Calu3 (cell line): ENCODE data around the gene ASPRV1. TPM values are rescaled to one million over a fixed set of nuclear protein-coding genes. Genes with fewer than 3 reads are reported as not detected.
A peak's percentile ranks its signal among the peaks of the same experiment; 100 is the strongest.

ENCODE experiments used
- BruUV-seq: library from RNA; stranded (reverse); fragments of 400-500 nt; replicated peaks from 2 replicates; lab custom pipeline; 2021; lab: Mats Ljungman, UMichigan
- CTCF ChIA-PET: fragments of 300-600 bp; sonication (Branson Sonifier 250); formaldehyde crosslinking; loops from one replicate; lab custom pipeline; 2022; ENCODE audit warnings: antibody characterized with exemption; lab: Charles Lee
- DNase-seq: peaks from one replicate; pipeline ENCODE4 v3.0.0; 2022
- H3K27ac Mint-ChIP-seq: one replicate; pipeline ENCODE4 v1.8.0; 2022; ENCODE audit warnings: mixed read lengths; ENCODE audit not compliant: unreplicated experiment
- H3K27me3 Mint-ChIP-seq: one replicate; pipeline ENCODE4 v1.8.0; 2022; ENCODE audit warnings: mixed read lengths; ENCODE audit not compliant: unreplicated experiment
- H3K36me3 Mint-ChIP-seq: one replicate; pipeline ENCODE4 v1.8.0; 2022; ENCODE audit warnings: mild to moderate bottlenecking, moderate library complexity, mixed read lengths; ENCODE audit not compliant: insufficient read depth, unreplicated experiment
- H3K4me1 Mint-ChIP-seq: one replicate; pipeline ENCODE4 v1.8.0; 2022; ENCODE audit warnings: mild to moderate bottlenecking, low read depth, mixed read lengths; ENCODE audit not compliant: unreplicated experiment
- H3K4me3 Mint-ChIP-seq: one replicate; pipeline ENCODE4 v1.8.0; 2022; ENCODE audit warnings: mild to moderate bottlenecking, low read depth, moderate library complexity, mixed read lengths; ENCODE audit not compliant: unreplicated experiment
- H3K9me3 Mint-ChIP-seq: one replicate; pipeline ENCODE4 v1.8.0; 2022; ENCODE audit warnings: low read depth, mixed read lengths; ENCODE audit not compliant: unreplicated experiment
- CTCF ChIP-seq: fragments of 200-600 bp; IDR thresholded peaks from one replicate; pipeline ENCODE4 v1.8.0; 2022; ENCODE audit warnings: antibody characterized with exemption; ENCODE audit not compliant: unreplicated experiment
- intact Hi-C: fragments of 100-400 bp; cut with micrococcal nuclease; formaldehyde crosslinking; loops from one replicate; pipeline ENCODE4 v1.10.0; 2022; ENCODE audit not compliant: unreplicated experiment
- total RNA-seq: library from RNA; stranded (reverse); gene quantifications from 2 replicates; pipeline ENCODE4 v1.2.3, GENCODE V29; 2022

The ASPRV1 gene
- total RNA-seq, 1 experiment from 2014 or later = 0.17 TPM

GRCh38 chr2:69911985-69912563, 49.4 kb downstream of the ASPRV1 start:
- DNase-seq = no peak
- no TSS peak for BruUV-seq
- peaks cover 43% of the 10 kb centered on the region for H3K36me3 Mint-ChIP-seq

More at GRCh38 chr2:69911985-69912563, 49.4 kb downstream of the ASPRV1 start:
- CTCF ChIA-PET = interaction anchor here (0.6 to 4.1 kb wide), 4 partner anchors 159 to 382 kb away, joined by 3 to 32 read pairs (median 16); partner anchors contain the start of gene SNRPG
- Mint-ChIP-seq H3K4me3 (no peak overlapping the region), H3K27ac (no peak overlapping the region), H3K4me1 (peaks cover 15% of the 10 kb centered on the region), H3K9me3 (no peaks in the 10 kb centered on the region), H3K27me3 (no peaks in the 10 kb centered on the region)
- peak; percentile 48 for TF ChIP-seq CTCF
- intact Hi-C loops = loop anchor here (1.0 to 5.0 kb wide), 2 partner anchors 158 to 185 kb away; no protein-coding TSS in a partner anchor

Other genes starting within 250 kb of the ASPRV1 start
- gene ANXA4, start 219.5 kb downstream of the ASPRV1 start, total RNA-seq = 1,439 and 1,638 TPM in 2 replicates
- gene GMCL1, start 132.0 kb downstream of the ASPRV1 start, total RNA-seq = 63.8 and 76.4 TPM in 2 replicates
- 36.3 and 39.8 TPM in 2 replicates for gene SNRNP27, start 67.7 kb downstream of the ASPRV1 start, total RNA-seq
- 13.3 and 17.4 TPM in 2 replicates for gene MXD1, start 46.5 kb downstream of the ASPRV1 start, total RNA-seq
- gene PCBP1, start 125.8 kb upstream of the ASPRV1 start, total RNA-seq = 252 and 260 TPM in 2 replicates
- 11.6 and 20.2 TPM in 2 replicates for gene C2orf42, start 229.4 kb upstream of the ASPRV1 start, total RNA-seq